ENCODE measurements around the gene TP53I11.

TP53I11 gene

DNA sequence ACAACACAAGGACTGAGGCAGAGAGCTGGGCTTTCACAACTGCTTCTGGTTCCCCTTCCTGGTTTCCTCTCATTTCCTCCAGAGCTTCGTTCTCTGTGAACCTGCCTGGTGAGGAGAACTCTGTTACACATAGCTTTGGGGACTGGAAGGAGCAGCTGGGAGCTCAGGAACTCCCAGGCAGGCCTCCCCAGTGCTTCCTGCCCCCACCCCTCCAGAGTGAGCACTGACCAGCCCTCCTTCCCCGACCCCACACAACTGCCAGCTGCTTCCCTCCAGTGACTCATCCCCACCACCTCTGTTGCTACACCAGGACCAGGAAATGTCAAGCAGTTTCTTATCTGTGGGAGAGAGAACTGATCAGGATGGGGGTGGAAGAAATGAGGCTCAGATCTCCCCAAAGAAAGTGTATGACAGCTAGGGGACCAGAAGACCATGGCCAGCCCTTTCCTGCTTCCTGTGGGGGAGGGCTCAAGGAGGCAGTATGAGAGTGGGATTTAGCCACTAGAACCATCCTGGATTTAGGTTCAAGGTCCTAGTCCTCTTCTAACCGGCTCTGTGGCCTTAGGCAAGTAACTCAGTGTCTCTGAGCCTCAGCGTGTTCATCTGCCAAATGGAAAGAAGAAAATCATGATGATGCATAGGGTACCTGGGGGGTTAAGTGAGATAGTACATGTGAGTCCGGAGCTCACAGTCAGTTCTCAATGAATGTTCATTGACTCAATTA is 4.5 kb upstream of the TP53I11 start:
- DNase-seq (ENCODE audit: low read depth) = peak; percentile 71

DNA sequence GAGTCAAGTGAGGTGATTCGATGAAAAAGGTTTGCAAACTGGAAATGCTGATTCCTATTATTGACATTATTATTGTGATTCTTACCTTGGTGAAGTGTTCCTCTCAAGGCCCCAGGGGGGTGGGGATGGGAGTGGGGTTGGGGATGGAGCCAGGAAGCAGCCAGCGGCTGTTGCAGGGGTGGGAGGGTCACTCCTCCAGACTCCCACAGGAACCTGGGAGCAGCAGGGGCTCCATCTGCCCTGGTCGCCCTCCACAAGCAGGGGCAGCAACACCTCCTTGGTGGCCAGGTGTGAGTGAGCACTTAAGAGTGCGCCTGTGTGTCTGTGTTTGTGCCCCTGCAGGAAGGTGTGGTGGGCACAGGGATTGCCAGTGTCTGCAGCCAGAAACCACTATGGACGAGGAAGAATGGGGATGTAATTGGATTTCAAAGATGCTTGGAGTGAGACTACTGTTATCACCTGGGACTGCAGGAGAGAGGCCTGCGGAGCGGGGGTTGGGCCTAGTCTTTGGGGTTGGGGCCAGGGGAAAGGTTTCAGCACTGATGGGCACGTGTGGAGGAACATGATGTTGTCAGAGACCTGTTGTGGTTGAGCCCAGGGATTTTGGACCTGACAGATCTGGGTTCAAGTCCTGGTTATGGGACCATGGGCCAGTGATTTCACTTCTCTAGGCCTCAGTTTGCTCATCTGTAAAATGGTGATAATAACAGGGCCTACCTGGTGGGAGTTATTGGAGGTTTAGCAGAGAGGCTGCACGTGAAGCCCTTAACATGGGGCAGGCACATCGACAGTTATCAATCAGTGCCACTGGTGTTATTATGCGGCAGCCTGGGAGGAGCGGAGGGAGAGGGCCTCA is 3.6 kb upstream of the TP53I11 start:
- DNase-seq (ENCODE audit: low read depth) = no peak

DNA sequence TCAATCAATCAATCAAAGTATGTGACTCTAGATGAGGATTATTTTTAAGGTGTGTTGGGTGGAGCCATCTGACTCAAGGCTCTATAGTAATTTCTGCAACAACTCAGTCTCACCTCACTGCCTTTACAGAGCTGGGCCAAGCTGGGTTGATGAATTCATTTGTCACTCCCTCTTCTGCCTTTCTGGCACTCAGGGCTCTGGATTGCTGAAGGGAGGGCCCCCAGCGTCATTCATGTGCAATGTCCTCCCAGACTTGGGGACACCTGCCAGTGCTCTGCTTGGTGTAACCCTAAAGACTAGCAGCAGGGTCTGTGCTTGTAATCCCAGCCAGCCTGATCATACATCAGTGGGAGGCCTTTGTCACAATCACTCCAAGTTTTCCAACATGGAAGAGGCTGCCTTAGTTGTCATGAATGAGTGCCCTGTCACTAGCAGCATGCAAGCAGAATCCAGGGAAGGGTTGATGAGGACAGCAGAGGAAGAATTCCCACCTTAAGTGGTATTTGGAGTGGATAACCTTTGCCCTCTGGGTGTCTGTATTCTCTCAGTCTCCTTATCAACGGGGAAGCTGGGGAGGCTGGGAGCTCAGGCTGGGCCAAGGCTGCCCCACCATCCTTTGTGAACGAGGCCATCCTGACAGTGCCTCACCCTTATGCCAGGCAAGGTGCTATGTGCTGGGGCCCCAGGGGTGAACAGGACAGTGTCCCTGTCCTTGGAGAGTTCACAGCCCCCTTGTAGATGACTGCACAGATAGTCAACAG is 2.0 kb upstream of the TP53I11 start:
- DNase-seq (ENCODE audit: low read depth) = no peak

DNA sequence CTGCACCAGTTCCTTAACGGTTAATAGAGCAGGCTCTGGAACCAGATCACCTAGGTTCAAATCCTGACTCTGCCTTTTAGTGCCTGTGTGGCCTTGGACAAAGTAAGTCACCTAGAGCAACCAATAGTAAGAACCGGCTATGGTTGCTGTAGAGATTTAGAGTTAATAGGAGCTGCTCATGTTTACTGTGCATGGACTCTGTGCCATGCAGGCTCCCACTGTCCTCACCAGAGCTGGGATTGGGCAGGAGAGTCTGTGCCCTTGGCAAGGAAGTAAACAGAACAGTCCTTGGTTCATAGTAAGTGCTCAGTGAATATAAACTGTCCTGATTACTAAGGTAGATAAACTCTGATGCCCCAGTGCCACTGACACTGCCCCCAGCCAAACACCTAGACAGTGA is 1.4 kb upstream of the TP53I11 start:
- DNase-seq (ENCODE audit: low read depth) = no peak

DNA sequence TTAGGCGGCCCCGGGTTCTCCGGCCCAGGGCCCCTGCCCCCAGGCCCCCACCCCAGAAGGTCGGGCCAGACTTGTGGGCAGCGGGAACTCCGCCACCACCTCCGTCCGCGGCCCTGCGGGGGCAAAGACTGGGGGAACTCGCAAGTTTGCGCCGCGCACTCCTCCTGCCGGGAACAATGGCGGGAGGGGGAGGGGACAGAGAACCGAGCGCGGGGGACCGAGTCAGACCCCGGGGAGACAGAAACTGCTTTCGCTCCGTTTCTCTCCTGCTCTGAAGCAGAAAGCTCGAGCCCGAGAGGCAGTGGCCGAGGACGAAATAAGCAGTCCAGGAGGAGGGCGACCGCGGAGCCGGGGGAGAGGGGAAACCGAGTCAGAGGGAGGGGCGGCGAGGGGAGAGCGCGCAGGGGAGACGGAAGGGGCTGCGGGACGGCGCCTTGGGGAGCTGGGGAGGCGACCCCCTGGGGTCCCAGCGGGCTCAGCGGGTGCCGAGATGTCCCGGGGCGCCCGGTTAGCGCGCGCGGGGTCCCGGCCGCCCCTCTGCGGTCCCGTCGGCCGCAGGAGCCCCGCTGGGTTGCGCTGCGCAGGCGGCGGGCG is 555 bp downstream of the TP53I11 start:
- DNase-seq (ENCODE audit: low read depth) = no peak

DNA sequence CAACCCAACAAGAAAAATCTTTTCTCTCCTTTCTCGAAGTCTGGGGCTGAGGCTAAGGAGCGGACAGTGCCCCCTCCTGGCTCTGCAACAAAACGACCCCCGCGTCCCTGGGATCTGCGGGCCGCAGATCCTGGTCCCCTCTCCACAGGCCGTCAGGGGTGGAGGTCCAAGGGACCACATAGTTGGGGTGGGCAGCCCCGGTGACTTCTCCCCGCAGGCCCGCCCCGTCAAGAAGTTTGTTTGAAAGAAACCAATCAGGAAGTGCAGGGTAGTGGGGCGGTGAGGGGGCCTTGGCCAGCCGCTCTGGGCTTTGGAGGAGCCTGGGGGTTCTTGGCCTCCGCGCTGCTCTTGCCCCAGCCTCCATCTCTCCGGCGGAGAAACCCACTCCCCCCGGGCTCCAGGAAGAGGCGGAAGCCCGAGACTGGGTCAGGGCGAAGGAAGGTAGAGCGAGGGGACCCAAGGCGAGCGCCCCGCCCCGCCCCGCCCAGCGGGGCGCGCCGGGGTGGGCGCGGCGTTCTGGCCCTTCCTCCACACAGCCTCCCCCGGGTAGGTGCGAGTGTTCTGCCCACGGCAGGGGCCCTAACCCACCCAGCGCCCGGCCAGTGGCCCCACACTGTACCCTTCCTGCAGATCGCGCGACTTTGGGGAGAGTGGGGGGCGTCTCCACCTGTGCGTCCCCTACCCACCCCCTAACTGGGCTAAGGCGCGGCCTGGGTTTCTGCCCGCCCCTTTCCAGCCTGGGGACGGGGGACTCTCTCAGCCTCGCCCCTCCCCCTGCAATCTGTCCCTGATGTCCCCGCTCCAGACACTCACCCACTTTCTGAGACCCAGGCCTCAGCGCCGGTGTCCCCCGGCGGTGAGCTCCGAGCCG is 1.3 kb downstream of the TP53I11 start:
- no peak for DNase-seq (ENCODE audit: low read depth)

GRCh38 chr11:44948155-44948554 is 2.5 kb downstream of the TP53I11 start:
- DNase-seq (ENCODE audit: low read depth) = no peak

DNA sequence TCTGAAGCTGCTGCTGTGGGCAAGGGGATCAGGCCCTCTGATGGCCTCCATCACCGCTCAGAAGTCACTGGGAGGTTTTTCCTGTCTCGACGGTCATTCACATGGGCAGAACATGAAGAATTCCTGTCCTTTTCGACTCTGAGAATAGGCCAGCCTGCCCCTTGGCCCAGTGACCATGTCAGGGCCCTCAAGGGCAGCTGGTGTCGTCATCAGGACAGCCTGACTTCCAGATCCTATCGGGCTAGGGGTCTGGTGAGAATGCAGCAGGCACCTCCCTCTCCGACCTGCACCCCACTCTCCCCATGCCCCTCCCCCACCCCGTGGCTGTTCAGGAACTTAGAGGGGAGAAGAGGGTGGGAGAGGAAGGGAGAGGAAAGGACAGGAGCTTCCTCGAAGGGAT is 3.6 kb downstream of the TP53I11 start:
- no peak for DNase-seq (ENCODE audit: low read depth)

DNA sequence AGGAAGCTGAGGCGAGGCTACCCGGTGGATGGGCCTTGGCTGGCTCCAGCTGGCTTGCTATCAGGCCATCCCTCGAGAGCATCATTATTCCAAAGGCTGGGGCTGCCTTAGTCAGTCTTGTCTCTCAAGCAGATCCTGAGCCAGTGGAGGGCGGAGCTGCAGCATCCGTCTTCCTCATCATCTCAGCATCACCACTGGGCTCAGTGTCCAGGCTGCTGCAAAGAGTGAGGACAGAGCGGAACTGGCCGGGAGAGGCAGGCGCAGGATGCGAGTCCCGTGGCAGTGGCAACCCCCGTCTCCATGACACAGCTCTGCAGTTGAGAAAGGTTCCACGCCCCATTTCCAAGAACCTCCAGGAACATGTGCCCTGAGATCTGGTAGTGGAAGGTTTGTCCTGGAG is 4.4 kb downstream of the TP53I11 start:
- no peak for DNase-seq (ENCODE audit: low read depth)

GRCh38 chr11:44945666-44946065 is 5.0 kb downstream of the TP53I11 start:
- DNase-seq (ENCODE audit: low read depth) = no peak

- no peak for DNase-seq (ENCODE audit: low read depth)
These were observed 5.8 kb downstream of the TP53I11 start for GRCh38 chr11:44944853-44945235.

- DNase-seq (ENCODE audit: low read depth) = no peak
These were observed 6.4 kb downstream of the TP53I11 start for GRCh38 chr11:44944181-44944852.

GRCh38 chr11:44943696-44944095 is 7.0 kb downstream of the TP53I11 start:
- DNase-seq (ENCODE audit: low read depth) = no peak

GRCh38 chr11:44943118-44943517 is 7.6 kb downstream of the TP53I11 start:
- DNase-seq (ENCODE audit: low read depth) = no peak

DNA sequence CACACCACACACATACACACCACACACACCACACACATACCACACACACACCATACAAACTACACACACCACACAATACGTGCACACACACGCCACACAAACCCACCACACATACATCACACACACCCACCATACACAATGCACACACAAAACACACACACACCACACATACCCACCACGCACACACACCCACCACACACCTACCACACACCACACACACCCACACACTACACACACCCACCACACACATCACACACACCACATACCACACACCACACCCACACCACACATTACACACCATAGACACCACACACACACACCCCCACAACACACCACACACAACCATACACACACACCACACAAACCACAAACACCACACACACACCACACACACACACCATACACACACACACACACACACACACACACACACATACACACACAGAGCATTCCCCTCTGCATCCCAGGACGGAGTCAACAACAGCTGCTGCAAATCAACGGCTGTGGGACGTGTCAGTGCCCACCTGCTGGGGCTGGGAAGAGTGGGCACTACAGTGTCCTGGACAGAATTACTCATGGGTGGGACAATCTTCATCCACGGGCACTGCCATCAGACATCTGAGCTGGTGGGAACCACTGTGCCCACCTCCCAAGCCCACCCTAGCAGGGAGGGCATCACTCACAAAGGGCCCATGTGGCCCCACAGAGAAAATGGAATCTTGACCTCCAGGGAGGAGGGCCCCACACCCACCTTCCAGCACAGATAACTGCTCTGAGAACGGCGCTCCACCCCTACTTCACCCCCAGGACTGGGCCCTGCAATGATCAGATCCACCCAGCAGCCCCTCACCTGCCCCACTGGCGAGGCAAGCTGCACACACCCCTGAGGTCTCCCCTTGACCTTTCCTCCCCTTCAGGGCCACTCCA is 8.4 kb downstream of the TP53I11 start:
- no peak for DNase-seq (ENCODE audit: low read depth)

- no peak for DNase-seq (ENCODE audit: low read depth)
These were observed 9.2 kb downstream of the TP53I11 start for GRCh38 chr11:44941259-44942021.

GRCh38 chr11:44940835-44941234 is 9.8 kb downstream of the TP53I11 start:
- no peak for DNase-seq (ENCODE audit: low read depth)

DNA sequence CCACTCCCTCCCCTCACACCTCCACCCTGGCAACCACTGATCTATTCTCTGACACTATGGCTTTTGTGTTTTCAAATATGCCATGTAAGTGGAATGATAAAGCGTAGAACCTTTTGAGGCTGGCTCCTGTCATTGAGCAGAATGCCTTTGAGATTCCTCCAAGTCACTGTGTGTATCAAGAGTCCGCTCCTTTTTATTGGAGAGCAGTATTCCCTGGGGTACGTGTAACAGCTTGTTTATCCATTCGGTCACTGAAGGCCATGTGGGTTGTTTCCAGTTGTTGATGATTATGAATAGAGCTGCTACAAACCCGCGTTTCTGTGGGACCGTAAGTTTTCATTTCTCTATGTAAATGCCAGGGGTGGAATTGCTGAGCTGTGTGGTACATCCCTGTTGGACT is 10.3 kb downstream of the TP53I11 start:
- no peak for DNase-seq (ENCODE audit: low read depth)
